HG02981 (cell line): ENCODE results near the gene STXBP5.
A peak's percentile ranks its signal among the peaks of the same experiment; 100 is the strongest.

Experiments used
- ATAC-seq: cut with Tn5 transposase; IDR thresholded peaks from one replicate; pipeline ENCODE4 v1.9.1; 2021; ENCODE audit warnings: mild to moderate bottlenecking, moderate library complexity; ENCODE audit not compliant: unreplicated experiment

Gene STXBP5

DNA sequence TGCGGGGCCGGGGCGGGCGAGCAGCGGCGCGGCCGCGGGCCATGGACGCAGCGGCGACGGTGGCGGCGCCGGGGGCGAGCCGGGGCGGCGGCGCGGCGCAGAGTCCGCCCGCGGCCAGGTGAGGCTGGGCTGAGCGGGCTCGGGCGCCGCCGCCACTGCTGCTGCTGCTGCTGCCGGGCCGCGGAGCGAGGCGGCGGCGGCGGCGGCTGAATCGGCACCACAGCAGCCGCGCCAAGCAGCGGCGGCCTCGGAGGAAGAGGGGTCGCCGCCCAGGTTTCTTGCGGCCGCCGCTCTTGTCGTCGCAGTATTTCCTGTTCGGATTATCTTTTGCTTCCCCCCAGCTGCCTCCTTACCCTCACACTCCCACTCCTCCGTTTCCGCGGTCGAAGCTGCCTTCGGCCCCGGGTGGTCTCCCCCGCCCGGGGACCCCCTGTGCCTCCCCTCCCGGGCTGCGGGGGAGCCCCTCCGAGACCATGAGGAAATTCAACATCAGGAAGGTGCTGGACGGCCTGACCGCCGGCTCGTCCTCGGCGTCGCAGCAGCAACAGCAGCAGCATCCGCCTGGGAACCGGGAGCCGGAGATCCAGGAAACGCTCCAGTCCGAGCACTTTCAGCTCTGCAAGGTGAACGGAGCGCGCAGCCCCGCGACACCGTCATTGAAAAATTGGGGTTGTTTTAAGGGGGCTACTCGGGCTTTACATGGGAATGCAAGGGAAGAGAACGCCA is at the start of gene STXBP5:
TSS of gene STXBP5 (plus strand) at position 358 of the 726 bp plus-strand sequence. CDS start at position 474, 116 bp downstream.
- ATAC-seq: peak; percentile 22

DNA sequence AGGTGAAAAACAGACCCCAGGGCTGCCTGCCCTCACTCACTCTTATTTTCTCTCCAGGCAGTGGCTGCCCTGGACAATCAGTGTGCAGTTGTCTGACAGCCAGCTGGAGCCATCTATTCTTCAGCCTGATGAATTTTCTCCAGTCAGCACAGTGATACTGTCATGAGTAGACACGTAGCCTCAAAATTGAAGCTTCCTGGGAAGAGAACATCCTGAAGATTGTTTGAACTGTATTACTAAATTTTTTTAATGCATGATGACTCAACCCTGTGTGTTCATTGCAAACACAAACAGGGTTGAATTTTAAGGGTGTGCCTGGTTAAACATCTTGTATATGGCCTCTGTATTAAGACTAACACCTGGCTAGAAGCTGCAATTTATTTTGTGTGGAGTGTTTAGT is 49.8 kb upstream of the STXBP5 start:
- no peak for ATAC-seq

DNA sequence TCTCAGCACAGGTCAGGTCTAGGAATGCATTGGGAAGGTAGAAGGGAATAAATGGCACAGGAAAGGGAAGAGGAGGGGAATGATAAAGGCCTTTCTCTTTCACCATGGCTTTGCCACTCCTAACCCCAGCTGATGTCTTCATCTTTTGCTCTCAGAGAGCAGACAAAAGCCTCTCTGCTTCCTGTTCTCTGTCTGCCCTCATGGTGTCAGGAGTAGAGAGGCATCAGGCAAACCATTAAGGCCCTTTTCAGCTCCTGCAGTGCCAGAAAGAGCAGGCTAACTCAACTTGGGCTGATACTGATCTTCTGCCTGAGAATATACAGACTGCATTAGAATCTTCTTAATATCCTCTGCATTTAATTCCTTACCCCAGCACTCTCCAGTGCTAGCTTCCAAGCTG is 48.0 kb upstream of the STXBP5 start:
- no peak for ATAC-seq

DNA sequence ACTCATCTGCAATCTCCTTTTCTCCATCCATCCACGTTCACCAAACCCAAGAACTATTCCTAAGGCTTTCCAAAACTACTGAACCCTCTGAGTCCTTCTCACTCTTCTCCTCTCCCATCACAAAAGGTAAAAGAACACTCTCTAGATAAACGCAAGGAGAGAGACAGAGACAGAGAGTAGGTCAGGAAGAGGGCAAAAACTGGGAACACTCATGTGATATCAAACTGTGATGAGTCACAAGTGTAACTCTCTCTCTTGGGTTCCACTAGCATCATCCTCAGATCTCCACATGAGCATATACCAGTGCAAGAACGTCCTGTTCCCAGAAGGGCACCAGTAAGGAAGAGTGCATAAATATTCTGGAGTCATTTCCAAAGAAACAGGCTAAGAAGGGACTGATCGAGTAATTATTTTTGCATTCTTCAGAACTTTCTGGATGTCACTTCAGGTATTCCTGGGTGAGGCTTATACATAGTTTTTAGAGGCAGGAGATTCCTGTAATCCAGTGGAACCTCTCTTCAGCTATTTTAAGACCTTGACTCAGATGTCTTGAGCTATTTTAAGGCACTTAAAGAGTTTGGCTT is 47.3 kb upstream of the STXBP5 start:
- no peak for ATAC-seq

DNA sequence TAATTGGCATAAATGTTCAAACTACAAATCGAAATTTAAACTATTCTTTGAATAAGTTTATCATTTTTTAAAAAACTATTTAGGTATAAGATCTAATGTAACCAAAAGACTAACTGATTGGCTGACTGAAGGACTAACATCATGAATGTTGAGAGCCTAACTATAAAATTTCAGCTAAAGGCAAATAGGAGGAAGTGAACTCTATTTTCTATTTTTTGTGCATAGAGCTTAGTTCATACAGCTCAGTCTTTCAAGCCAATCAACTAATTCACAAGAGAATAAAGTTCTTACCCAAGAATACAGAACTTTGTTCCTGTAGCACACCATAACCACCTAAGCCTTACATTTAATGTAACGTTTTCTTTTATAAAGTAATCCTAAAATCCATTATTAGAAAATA is 46.3 kb upstream of the STXBP5 start:
- no peak for ATAC-seq

DNA sequence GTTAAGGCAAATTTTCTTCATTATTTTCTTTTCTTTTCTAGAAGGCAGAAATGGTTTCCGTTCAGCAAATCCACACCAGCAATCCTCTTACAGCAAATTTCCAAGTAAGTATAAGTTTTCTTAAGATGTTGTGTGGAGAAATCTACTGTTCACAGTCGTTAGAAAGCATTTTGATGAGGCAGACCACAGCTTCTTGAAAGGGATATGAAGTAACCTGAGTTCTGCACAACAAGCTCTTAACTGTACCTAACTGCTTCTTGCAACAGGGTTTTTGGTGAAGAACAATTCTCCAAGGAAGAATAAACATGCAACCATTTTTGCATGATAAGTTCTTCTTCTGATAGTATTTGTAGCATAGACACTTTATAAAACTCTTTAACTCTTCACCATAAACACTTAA is 45.3 kb upstream of the STXBP5 start:
- ATAC-seq: no peak

DNA sequence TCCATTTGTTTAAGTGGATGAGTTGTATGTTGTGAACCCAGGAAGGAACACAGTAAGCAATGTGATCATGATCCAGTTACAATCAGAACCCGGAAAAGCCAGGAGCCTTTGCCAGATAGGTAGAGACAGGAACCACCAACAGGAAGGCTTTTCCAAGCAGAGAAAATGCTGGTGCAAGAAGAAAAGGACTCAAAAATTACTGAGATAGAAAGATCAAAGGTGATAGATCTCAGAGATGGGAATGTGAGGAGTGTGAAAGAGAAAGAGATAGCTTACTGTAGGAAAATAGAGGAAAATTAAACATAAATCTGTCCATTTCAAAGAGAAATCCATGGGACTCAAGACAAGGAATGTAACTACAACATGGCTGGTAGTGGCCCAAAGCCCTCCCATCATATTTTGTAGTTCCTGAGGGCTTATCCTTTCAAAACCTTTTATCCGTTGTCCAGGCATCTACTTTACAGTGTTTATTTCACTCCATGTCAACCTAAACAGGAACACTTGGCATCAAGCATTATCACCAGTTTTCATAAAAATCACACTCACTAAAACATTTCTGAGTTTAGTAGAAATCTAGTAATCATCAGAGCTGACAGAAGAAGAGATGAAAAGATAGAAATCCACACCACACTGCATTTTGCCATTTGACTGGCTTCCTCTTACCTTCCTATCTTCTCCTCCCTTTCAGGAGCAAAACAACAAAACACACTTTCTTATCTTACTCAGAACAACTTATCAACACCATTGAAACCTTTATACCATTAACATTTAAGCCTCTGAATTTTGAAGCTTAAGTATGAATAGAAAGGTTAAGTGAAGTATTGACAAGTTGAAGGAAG is 44.5 kb upstream of the STXBP5 start:
- ATAC-seq: no peak

DNA sequence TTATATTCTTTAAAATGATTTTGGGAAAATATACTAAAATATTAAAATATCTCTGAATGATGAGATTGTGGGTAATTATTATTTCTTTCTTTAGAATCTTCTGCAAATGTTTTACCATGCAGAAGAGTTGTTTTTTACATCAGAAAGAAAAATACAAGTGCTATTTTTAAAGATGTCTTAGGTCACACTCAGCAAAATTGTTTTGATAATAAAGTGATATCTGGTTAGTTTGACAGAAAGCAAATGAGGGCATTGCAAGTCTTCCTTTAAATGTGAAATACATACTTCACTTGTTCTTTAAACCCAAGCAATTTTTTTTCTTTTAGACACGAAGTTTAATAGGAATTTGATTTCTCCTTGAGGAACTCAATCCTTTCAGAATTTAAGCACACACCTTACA is 43.6 kb upstream of the STXBP5 start:
- no peak for ATAC-seq

DNA sequence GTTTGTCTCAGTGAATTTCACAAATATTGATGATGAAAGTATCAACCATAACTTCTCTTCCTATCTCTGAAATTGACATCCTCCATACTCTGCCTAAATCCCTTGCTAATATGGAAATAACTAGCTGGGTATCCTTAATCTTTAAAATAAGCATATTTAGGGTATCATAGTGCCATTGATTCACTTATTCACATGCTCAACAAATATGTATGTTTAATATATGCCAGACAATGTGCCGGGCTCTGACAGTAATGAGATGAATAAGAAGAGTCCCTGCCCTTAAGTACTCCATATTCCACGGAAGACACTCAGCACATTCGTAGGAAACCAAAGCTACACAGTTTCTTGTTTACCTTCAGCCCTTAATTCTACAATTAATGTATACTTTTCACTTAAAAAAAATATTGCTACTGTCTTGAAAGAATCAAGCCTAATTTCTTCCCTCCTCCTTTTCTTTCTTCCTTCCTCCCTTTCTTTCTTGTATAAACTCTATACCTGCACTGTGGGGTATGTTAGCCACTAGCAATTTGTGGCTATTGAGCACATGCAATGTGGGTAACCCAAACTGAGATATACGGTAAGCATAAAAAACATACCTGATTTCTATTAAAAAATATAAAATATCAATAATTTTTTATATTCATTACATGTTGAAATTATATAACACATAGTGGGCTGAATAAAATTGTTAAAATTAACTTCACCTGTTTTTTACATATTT is 42.8 kb upstream of the STXBP5 start:
- no peak for ATAC-seq

DNA sequence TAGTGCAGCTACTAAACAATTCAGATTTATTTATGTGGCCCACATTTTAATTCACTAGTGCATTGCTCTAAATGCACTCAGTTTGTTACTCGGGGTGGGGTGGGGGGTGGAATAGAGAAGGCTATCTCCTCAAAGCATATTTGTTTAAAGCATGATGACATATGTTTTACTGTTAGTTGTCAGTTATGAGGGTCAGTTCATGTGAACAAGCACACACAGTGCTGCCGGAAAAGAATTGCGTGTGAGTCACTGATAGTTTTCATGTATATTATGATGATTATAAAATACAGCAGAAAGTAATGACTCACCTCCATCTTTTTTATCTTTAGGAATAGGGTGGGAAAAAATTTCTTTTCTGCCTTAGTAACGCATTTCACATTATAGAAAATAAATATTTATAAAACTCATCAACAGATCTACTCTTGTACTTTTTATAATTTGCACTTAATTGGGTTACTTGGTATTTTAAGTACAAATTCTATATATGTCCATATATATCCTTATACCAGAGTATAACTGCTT is 42.2 kb upstream of the STXBP5 start:
- ATAC-seq: no peak

DNA sequence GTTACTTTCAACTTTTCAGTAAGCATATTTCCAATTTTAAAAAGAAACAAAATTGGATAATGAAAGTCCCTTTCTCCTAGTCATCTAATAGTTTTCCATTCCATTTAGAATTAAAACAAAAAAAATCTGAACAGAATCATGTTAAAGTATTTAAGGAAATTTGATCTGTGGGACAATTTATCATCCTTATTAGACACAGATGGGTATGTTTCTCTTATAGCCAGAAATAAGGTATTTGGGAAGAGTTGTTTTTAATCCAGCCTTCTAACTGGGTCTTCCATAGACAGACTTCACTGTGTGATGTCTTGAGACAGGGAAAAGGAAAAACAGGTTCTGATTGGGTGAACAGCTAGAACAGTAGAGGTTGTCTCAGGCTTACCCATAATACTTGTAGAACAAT is 39.5 kb upstream of the STXBP5 start:
- no peak for ATAC-seq

DNA sequence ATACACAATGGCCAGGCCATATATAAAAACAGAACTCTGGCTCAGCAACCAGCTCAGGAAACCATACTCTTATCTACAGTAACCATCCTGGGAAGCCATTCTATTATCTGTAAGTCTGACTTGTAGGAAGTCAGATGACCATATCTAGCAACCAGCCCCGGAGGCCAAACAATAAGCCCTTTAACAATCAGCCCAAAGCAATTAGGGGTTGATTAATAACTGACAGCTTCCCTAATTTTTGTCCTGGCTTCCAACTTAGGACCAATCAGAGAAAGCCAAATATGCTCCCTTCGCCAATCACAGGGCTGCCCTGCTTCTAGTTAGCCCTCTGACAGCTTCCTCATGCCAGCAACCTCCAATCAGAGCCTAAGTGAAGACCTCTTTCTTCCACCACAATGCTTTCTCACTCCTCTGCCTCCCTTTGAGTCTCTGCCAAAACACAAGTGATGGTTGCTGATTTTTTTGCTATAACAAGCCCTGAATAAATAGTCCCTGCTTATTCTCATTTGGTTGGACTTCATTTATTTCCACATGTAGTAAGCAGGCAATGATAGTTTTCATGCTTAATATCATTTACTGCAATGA is 37.8 kb upstream of the STXBP5 start:
- ATAC-seq: no peak

DNA sequence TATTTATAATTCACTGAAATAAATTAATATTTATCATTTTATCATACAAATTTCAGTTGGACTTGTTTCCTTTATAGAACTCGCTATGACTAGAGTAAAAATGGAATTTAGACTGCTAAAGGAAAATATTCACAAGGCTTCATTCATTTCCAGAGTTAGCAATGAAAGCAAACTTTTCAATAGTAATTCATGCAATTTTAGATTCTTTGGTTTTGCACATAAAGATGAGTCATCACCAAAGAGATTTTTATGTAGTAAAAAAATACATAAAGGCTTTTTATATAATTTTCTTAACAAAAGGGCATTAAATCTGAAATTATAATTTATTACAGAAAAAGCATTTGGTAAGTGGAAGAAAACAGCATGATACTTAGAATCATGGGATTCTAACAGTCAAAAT is 37.2 kb upstream of the STXBP5 start:
- no peak for ATAC-seq

DNA sequence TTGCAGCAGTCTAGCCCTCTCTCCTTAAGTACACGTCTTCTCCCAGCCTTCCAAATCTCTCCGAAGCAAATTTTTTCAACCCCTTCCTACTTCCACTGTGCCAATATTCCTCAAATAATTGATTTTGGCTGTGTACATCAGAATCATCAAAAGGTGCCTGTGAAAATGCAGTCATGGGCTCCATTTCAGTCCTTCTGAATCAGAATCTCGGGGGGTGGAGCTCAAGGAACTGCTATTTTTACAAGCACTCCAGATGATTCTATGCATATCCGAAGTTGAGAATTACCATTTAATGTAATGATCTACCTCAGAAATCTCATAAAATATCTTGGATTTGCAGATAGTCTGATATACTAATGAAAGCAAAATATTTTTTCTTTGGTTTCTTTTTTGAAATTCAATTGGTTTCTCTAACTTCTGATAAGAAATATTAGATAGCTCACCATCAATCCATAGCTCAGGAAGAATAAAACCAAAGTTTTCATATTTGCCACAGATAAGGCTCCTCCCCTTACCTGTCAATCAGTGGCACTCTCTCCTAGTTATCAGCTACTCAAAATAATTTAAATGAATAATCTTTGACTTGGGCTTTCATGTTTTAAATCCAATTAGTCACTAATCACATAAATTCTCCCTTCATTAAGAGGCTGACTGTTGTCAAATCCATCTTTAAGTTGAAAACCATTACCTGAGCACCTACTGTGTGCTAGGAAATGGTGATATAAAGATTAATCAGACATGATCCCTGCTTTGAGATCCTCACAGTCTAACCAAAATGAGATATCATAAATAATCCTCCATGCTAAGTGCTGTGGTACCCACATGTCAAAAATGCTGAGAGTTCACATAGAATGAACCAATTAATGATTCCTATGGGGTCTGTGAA is 36.4 kb upstream of the STXBP5 start:
- no peak for ATAC-seq

DNA sequence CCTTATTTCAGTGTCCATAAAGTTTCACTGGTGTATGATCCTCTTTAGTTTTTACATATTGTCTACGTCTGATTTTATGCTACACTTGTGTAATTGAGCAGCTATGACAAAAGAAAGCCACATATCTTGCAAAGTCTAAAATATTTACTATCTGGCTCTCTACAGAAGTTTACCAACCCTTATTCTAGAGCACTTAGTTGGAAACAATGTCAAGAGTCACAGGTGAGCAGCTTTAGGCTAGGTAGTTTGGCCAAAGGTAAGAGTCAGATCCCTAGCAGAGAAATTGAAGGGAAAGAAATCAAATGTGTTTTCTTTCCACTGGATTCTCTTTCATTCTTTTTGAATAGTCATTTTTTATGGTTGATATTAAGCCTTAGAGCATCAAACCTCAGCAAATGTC is 34.7 kb upstream of the STXBP5 start:
- ATAC-seq: no peak

DNA sequence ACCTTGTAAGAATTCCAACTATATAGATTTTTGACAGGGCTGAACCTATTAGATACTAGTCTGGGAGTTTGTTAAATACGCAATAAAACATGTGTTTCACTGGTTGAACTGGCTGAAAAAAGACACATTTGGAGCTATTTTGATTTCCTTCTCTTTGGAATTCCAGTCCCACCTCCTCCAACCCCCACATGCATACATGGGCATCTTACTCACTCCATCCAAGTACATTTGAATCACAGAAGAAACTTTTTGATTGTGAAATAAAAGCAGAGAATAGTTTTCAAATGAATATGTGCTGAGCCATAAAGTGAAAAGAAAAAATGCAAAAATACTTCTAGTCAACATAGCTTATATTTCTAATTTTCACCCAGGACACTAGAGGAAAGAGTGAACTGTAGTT is 33.9 kb upstream of the STXBP5 start:
- no peak for ATAC-seq

DNA sequence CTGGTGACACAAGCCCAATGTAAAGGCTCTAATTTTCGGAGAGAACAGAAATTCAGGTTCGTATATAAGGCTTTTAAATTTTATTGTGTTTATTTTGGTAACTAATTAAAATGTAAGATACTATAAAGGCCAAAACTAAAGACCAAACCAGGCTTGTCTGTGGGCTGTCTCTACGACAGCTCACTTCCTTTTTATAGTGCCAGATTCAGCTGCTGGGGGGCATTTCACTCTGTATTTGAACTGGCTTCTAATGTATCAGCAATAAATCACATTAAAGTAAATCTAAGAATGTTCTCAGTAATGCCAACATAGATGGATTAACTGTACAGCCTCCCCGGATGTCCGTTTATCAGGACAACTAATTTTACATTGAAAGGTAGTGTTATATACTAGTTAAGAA is 31.1 kb upstream of the STXBP5 start:
- no peak for ATAC-seq

DNA sequence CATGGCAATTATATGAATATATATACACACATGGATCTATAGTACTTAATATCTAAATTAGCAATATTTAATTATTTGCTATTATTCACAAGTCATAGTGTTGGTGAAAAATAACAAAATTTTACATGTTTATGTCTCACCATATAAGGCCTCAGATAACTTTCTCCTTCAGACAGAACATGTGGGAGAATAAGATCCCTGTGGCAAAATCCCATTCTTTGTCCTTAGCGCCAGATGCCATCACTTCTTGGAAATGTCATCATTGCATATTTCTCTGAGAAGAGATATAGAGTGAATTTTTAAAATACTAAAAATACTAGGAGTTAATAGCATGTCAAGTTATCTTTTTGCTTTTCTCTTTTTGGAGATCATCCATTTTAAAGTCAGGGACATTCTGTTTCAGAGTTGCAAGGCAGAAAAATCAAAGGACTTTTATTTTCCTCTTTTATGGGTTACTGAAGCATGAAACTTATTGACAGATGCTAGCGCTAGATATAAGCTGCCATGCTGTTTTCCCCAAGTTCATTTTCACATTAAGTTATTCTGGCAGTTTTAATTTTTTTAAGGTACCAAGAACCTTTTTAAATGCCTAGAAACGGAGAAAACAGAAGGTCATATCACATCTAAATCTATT is 30.4 kb upstream of the STXBP5 start:
- ATAC-seq: no peak

DNA sequence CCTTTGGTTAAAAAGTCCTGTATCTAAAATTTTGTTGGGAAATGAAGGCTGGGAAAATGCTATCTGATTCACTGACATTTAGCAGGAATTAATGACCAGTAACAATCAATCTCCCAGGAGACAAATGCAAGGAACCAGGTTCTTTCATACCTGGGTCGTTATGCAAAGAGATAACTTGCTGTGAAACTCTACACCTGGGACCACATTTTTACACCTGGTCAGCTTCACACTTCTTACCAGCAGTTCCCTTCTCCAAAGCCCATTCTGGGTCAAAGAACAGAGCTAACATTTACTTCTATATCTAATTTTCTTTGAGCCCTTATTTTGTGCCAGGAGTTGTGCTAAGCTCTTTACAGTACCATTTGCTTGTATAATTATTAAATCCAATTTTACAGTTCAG is 27.4 kb upstream of the STXBP5 start:
- ATAC-seq: no peak
